Caco-2 (cell line): ENCODE data around the gene CTSH. TPM values are rescaled to one million over a fixed set of nuclear protein-coding genes. Genes with fewer than 3 reads are reported as not detected.

ENCODE experiments used
- BruUV-seq: library from RNA; stranded (reverse); fragments of 400-500 nt; replicated peaks from 2 replicates; lab custom pipeline; 2021; lab: Mats Ljungman, UMichigan
- CTCF ChIA-PET: fragments of 300-600 bp; sonication (Branson Sonifier 250); formaldehyde crosslinking; loops from one replicate; lab custom pipeline; 2022; ENCODE audit warnings: antibody characterized with exemption; lab: Charles Lee
- POLR2A ChIA-PET: fragments of 300-600 bp; sonication (Branson Sonifier 250); formaldehyde crosslinking; loops from one replicate; lab custom pipeline; 2022; ENCODE audit warnings: antibody characterized with exemption; lab: Charles Lee
- DNase-seq, 2 experiments: peaks; one replicate each; pipeline versions ENCODE4 v3.0.0 to v3.0.0-alpha.2; 2020 to 2022
- H3K27me3 ChIP-seq: replicated peaks from 2 replicates; pipeline ENCODE4 v1.6.0; 2011; ENCODE audit warnings: low read length; ENCODE audit not compliant: control insufficient read depth, insufficient read depth
- H3K36me3 ChIP-seq: 2 replicates; pipeline ENCODE4 v1.5.1; 2011; ENCODE audit warnings: low read length; ENCODE audit not compliant: control insufficient read depth, insufficient read depth
- H3K4me1 ChIP-seq: fragments of 250-450 bp; sonication (Bioruptor Pico); 2 replicates; pipeline ENCODE4 v1.5.1; 2020; ENCODE audit warnings: mild to moderate bottlenecking
- H3K4me3 ChIP-seq: 2 replicates; pipeline ENCODE4 v1.5.1; 2011; ENCODE audit warnings: low read depth, mild to moderate bottlenecking, control low read depth, low read length
- H3K9me3 ChIP-seq: fragments of 250-450 bp; sonication (Bioruptor Pico); 2 replicates; pipeline ENCODE4 v1.5.1; 2020; ENCODE audit warnings: mild to moderate bottlenecking, moderate library complexity
- H3K27ac Mint-ChIP-seq: one replicate; pipeline ENCODE4 v1.8.0; 2022; ENCODE audit warnings: mixed read lengths; ENCODE audit not compliant: unreplicated experiment
- H3K27me3 Mint-ChIP-seq: one replicate; pipeline ENCODE4 v1.8.0; 2022; ENCODE audit warnings: mixed read lengths; ENCODE audit not compliant: insufficient read depth, unreplicated experiment
- H3K36me3 Mint-ChIP-seq: one replicate; pipeline ENCODE4 v1.8.0; 2022; ENCODE audit warnings: mild to moderate bottlenecking, mixed read lengths; ENCODE audit not compliant: insufficient read depth, unreplicated experiment
- H3K4me1 Mint-ChIP-seq: one replicate; pipeline ENCODE4 v1.8.0; 2022; ENCODE audit warnings: low read depth, mixed read lengths; ENCODE audit not compliant: unreplicated experiment
- H3K4me3 Mint-ChIP-seq: one replicate; pipeline ENCODE4 v1.8.0; 2022; ENCODE audit warnings: mild to moderate bottlenecking, moderate library complexity, mixed read lengths; ENCODE audit not compliant: unreplicated experiment
- H3K9me3 Mint-ChIP-seq: one replicate; pipeline ENCODE4 v1.8.0; 2022; ENCODE audit warnings: mixed read lengths; ENCODE audit not compliant: unreplicated experiment
- CTCF ChIP-seq, 2 experiments: fragments of 200-600 bp in 1 of 2; IDR thresholded peaks; 1 replicate in 1 of 2; 2 replicates in 1 of 2; pipeline versions ENCODE4 v1.5.1 to v1.8.0; 2011 to 2022; ENCODE audit warnings: antibody characterized with exemption in 1 of 2, control low read depth in 1 of 2, inconsistent platforms in 1 of 2, low read depth in 1 of 2, low read length in 1 of 2, mild to moderate bottlenecking in 1 of 2, moderate library complexity in 1 of 2; ENCODE audit not compliant: insufficient read depth in 1 of 2, severe bottlenecking in 1 of 2, unreplicated experiment in 1 of 2
- intact Hi-C: fragments of 100-400 bp; cut with micrococcal nuclease; formaldehyde crosslinking; loops from one replicate; pipeline ENCODE4 v1.10.0; 2022; ENCODE audit not compliant: unreplicated experiment
- total RNA-seq: library from RNA; stranded (reverse); gene quantifications from 2 replicates; pipeline ENCODE4 v1.2.3, GENCODE V29; 2022

Gene CTSH
- total RNA-seq, 1 experiment from 2014 or later = 183 TPM

- H3K4me1 Mint-ChIP-seq = no peaks in the 10 kb centered on the region
- TSS peak; percentile 14 for BruUV-seq
- CTCF ChIA-PET = interaction anchor here (1.5 kb wide), 1 partner anchor 52 kb away, joined by 5 read pairs; no protein-coding TSS in a partner anchor
These were observed 17.6 kb downstream of the CTSH start for GRCh38 chr15:78927077-78927790.

GRCh38 chr15:78925956-78926743, 18.7 kb downstream of the CTSH start:
- no peak for DNase-seq
- CTCF ChIA-PET = interaction anchor here (1.1 to 1.5 kb wide), 2 partner anchors 53 kb away, joined by 4 to 5 read pairs; no protein-coding TSS in a partner anchor
- Mint-ChIP-seq H3K9me3 (no peaks in the 10 kb centered on the region), H3K27ac (no peak overlapping the region), H3K4me3 (no peak overlapping the region), H3K36me3 (peaks cover 71% of the 10 kb centered on the region), H3K4me1 (no peaks in the 10 kb centered on the region), H3K27me3 (no peaks in the 10 kb centered on the region)
- no TSS peak for BruUV-seq
- Histone ChIP-seq H3K27me3 (no peaks in the 10 kb centered on the region), H3K9me3 (no peaks in the 10 kb centered on the region), H3K36me3 (peaks cover 3% of the 10 kb centered on the region; the same call in 1 of the 2 replicates), H3K4me3 (no peak overlapping the region), H3K4me1 (no peaks in the 10 kb centered on the region)
- POLR2A ChIA-PET = no interaction called here
- intact Hi-C loops = no loop called here
- TF ChIP-seq CTCF (IDR thresholded peaks at IDR 0.05; ENCODE audit: insufficient read depth in 1 of 2, low read depth in 1 of 2, low read length in 1 of 2, severe bottlenecking in 1 of 2, unreplicated experiment in 1 of 2) = peak in 1 of 2 experiments; percentile 23

More at GRCh38 chr15:78927077-78927790, 17.6 kb downstream of the CTSH start:
- DNase-seq = no peak
- peaks cover 2% of the 10 kb centered on the region; the same call in 1 of the 2 replicates for H3K36me3 ChIP-seq
- Mint-ChIP-seq H3K36me3 (peaks cover 65% of the 10 kb centered on the region), H3K9me3 (no peaks in the 10 kb centered on the region), H3K27ac (no peak overlapping the region), H3K27me3 (no peaks in the 10 kb centered on the region), H3K4me3 (no peak overlapping the region)
- POLR2A ChIA-PET = no interaction called here
- TF ChIP-seq CTCF (IDR thresholded peaks at IDR 0.05; ENCODE audit: insufficient read depth in 1 of 2, low read depth in 1 of 2, low read length in 1 of 2, severe bottlenecking in 1 of 2, unreplicated experiment in 1 of 2) = no peak
- no peak overlapping the region for H3K4me3 ChIP-seq
- no peaks in the 10 kb centered on the region for H3K4me1 ChIP-seq
- no peaks in the 10 kb centered on the region for H3K9me3 ChIP-seq
- intact Hi-C loops = no loop called here
- no peaks in the 10 kb centered on the region for H3K27me3 ChIP-seq

GRCh38 chr15:78925076-78925624, 19.7 kb downstream of the CTSH start:
- Mint-ChIP-seq H3K27ac (no peak overlapping the region), H3K4me1 (no peaks in the 10 kb centered on the region), H3K9me3 (no peaks in the 10 kb centered on the region), H3K4me3 (no peak overlapping the region), H3K36me3 (peaks cover 68% of the 10 kb centered on the region), H3K27me3 (no peaks in the 10 kb centered on the region)
- ChIA-PET CTCF (interaction anchor here (1.1 kb wide), 1 partner anchor 54 kb away, joined by 4 read pairs; no protein-coding TSS in a partner anchor), POLR2A (no interaction called here)
- no TSS peak for BruUV-seq
- Histone ChIP-seq H3K27me3 (no peaks in the 10 kb centered on the region), H3K9me3 (no peaks in the 10 kb centered on the region), H3K4me3 (no peak overlapping the region), H3K4me1 (no peaks in the 10 kb centered on the region), H3K36me3 (peaks cover 3% of the 10 kb centered on the region; the same call in 1 of the 2 replicates)
- intact Hi-C loops = no loop called here
- DNase-seq = no peak
- TF ChIP-seq CTCF (IDR thresholded peaks at IDR 0.05; ENCODE audit: insufficient read depth in 1 of 2, low read depth in 1 of 2, low read length in 1 of 2, severe bottlenecking in 1 of 2, unreplicated experiment in 1 of 2) = no peak
